Neural cell (in vitro differentiated cells): ENCODE data around the gene KCNH2.

Experiments
- CTCF ChIP-seq: fragments of 450-650 bp; IDR thresholded peaks from 2 replicates; pipeline ENCODE4 v1.5.1; 2014; ENCODE audit warnings: antibody characterized with exemption, mild to moderate bottlenecking, moderate library complexity; ENCODE audit not compliant: poor library complexity, severe bottlenecking
- REST ChIP-seq: IDR thresholded peaks from 2 replicates; pipeline ENCODE4 v1.6.1; 2012; ENCODE audit warnings: borderline replicate concordance
- SMC3 ChIP-seq: fragments of 450-650 bp; conservative IDR thresholded peaks from 2 replicates; pipeline ENCODE4 v1.6.1; 2014; ENCODE audit warnings: antibody characterized with exemption, mild to moderate bottlenecking, moderate library complexity; ENCODE audit not compliant: poor library complexity

- TF ChIP-seq CTCF: no peak
- no peak for TF ChIP-seq REST
- no peak for TF ChIP-seq SMC3
These were observed 27.4 kb upstream of the KCNH2 start for GRCh38 chr7:151005566-151005965.
